Measurements from ENCODE around the gene SMIM29.

SMIM29 gene

GRCh38 chr6:34248727-34249468 is at the start of gene SMIM29:
SMIM29 (minus strand) TSS chr6:34249006; CDS start chr6:34247791, 1,215 bp downstream.
- no peaks in the 10 kb centered on the region for H3K36me3 ChIP-seq (ENCODE audit: control insufficient read depth, insufficient read depth, low read length)
- peaks cover 29% of the 10 kb centered on the region for H3K4me1 ChIP-seq (ENCODE audit: control insufficient read depth, insufficient read depth, low read length)
- peak within 1 kb of the TSS; percentile 57 for H3K4me3 ChIP-seq (ENCODE audit: low read length)
- no peaks in the 10 kb centered on the region for H3K9me3 ChIP-seq (ENCODE audit: control insufficient read depth, low read length)
- H3K9ac ChIP-seq (ENCODE audit: low read length) = peak within 1 kb of the TSS; percentile 75
- no peaks in the 10 kb centered on the region for H3K27me3 ChIP-seq (ENCODE audit: control insufficient read depth, insufficient read depth, low read length)

GRCh38 chr6:34295721-34296120 is 46.9 kb upstream of the SMIM29 start:
- Histone ChIP-seq H3K9me3 (ENCODE audit: control insufficient read depth, low read length) (no peaks in the 10 kb centered on the region), H3K27me3 (ENCODE audit: control insufficient read depth, insufficient read depth, low read length) (no peaks in the 10 kb centered on the region), H3K36me3 (ENCODE audit: control insufficient read depth, insufficient read depth, low read length) (peaks cover 3% of the 10 kb centered on the region), H3K9ac (ENCODE audit: low read length) (no peak overlapping the region), H3K4me1 (ENCODE audit: control insufficient read depth, insufficient read depth, low read length) (no peaks in the 10 kb centered on the region), H3K4me3 (ENCODE audit: low read length) (no peak overlapping the region)

GRCh38 chr6:34292954-34293353 is 44.1 kb upstream of the SMIM29 start:
- H3K9ac ChIP-seq (ENCODE audit: low read length) = no peak overlapping the region
- no peaks in the 10 kb centered on the region for H3K4me1 ChIP-seq (ENCODE audit: control insufficient read depth, insufficient read depth, low read length)
- H3K9me3 ChIP-seq (ENCODE audit: control insufficient read depth, low read length) = no peaks in the 10 kb centered on the region
- no peaks in the 10 kb centered on the region for H3K27me3 ChIP-seq (ENCODE audit: control insufficient read depth, insufficient read depth, low read length)
- H3K36me3 ChIP-seq (ENCODE audit: control insufficient read depth, insufficient read depth, low read length) = peaks cover 3% of the 10 kb centered on the region
- no peak overlapping the region for H3K4me3 ChIP-seq (ENCODE audit: low read length)

GRCh38 chr6:34289137-34289536 is 40.3 kb upstream of the SMIM29 start:
- Histone ChIP-seq H3K27me3 (ENCODE audit: control insufficient read depth, insufficient read depth, low read length) (no peaks in the 10 kb centered on the region), H3K4me1 (ENCODE audit: control insufficient read depth, insufficient read depth, low read length) (no peaks in the 10 kb centered on the region), H3K9ac (ENCODE audit: low read length) (no peak overlapping the region), H3K4me3 (ENCODE audit: low read length) (no peak overlapping the region), H3K36me3 (ENCODE audit: control insufficient read depth, insufficient read depth, low read length) (peaks cover 3% of the 10 kb centered on the region), H3K9me3 (ENCODE audit: control insufficient read depth, low read length) (no peaks in the 10 kb centered on the region)

GRCh38 chr6:34288581-34288980 is 39.8 kb upstream of the SMIM29 start:
- Histone ChIP-seq H3K27me3 (ENCODE audit: control insufficient read depth, insufficient read depth, low read length) (no peaks in the 10 kb centered on the region), H3K36me3 (ENCODE audit: control insufficient read depth, insufficient read depth, low read length) (peaks cover 3% of the 10 kb centered on the region), H3K4me1 (ENCODE audit: control insufficient read depth, insufficient read depth, low read length) (no peaks in the 10 kb centered on the region), H3K9ac (ENCODE audit: low read length) (no peak overlapping the region), H3K4me3 (ENCODE audit: low read length) (no peak overlapping the region), H3K9me3 (ENCODE audit: control insufficient read depth, low read length) (no peaks in the 10 kb centered on the region)

- H3K27me3 ChIP-seq (ENCODE audit: control insufficient read depth, insufficient read depth, low read length) = no peaks in the 10 kb centered on the region
- H3K4me1 ChIP-seq (ENCODE audit: control insufficient read depth, insufficient read depth, low read length) = no peaks in the 10 kb centered on the region
- no peaks in the 10 kb centered on the region for H3K9me3 ChIP-seq (ENCODE audit: control insufficient read depth, low read length)
- H3K4me3 ChIP-seq (ENCODE audit: low read length) = no peak overlapping the region
- H3K9ac ChIP-seq (ENCODE audit: low read length) = no peak overlapping the region
- H3K36me3 ChIP-seq (ENCODE audit: control insufficient read depth, insufficient read depth, low read length) = no peaks in the 10 kb centered on the region
Measured at GRCh38 chr6:34285448-34286164, 36.8 kb upstream of the SMIM29 start.

- no peak overlapping the region for H3K9ac ChIP-seq (ENCODE audit: low read length)
- H3K36me3 ChIP-seq (ENCODE audit: control insufficient read depth, insufficient read depth, low read length) = no peaks in the 10 kb centered on the region
- no peaks in the 10 kb centered on the region for H3K9me3 ChIP-seq (ENCODE audit: control insufficient read depth, low read length)
- no peaks in the 10 kb centered on the region for H3K4me1 ChIP-seq (ENCODE audit: control insufficient read depth, insufficient read depth, low read length)
- no peaks in the 10 kb centered on the region for H3K27me3 ChIP-seq (ENCODE audit: control insufficient read depth, insufficient read depth, low read length)
- no peak overlapping the region for H3K4me3 ChIP-seq (ENCODE audit: low read length)
Measured at GRCh38 chr6:34284563-34285447, 36.0 kb upstream of the SMIM29 start.

GRCh38 chr6:34281702-34282334 is 33.0 kb upstream of the SMIM29 start:
- Histone ChIP-seq H3K27me3 (ENCODE audit: control insufficient read depth, insufficient read depth, low read length) (no peaks in the 10 kb centered on the region), H3K4me3 (ENCODE audit: low read length) (no peak overlapping the region), H3K9me3 (ENCODE audit: control insufficient read depth, low read length) (no peaks in the 10 kb centered on the region), H3K9ac (ENCODE audit: low read length) (no peak overlapping the region), H3K4me1 (ENCODE audit: control insufficient read depth, insufficient read depth, low read length) (no peaks in the 10 kb centered on the region), H3K36me3 (ENCODE audit: control insufficient read depth, insufficient read depth, low read length) (no peaks in the 10 kb centered on the region)

- H3K4me1 ChIP-seq (ENCODE audit: control insufficient read depth, insufficient read depth, low read length) = no peaks in the 10 kb centered on the region
- no peaks in the 10 kb centered on the region for H3K27me3 ChIP-seq (ENCODE audit: control insufficient read depth, insufficient read depth, low read length)
- no peak overlapping the region for H3K4me3 ChIP-seq (ENCODE audit: low read length)
- H3K9me3 ChIP-seq (ENCODE audit: control insufficient read depth, low read length) = no peaks in the 10 kb centered on the region
- no peak overlapping the region for H3K9ac ChIP-seq (ENCODE audit: low read length)
- H3K36me3 ChIP-seq (ENCODE audit: control insufficient read depth, insufficient read depth, low read length) = no peaks in the 10 kb centered on the region
Measured at GRCh38 chr6:34280216-34280615, 31.4 kb upstream of the SMIM29 start.

- Histone ChIP-seq H3K27me3 (ENCODE audit: control insufficient read depth, insufficient read depth, low read length) (no peaks in the 10 kb centered on the region), H3K9ac (ENCODE audit: low read length) (no peak overlapping the region), H3K36me3 (ENCODE audit: control insufficient read depth, insufficient read depth, low read length) (no peaks in the 10 kb centered on the region), H3K9me3 (ENCODE audit: control insufficient read depth, low read length) (no peaks in the 10 kb centered on the region), H3K4me3 (ENCODE audit: low read length) (no peak overlapping the region), H3K4me1 (ENCODE audit: control insufficient read depth, insufficient read depth, low read length) (no peaks in the 10 kb centered on the region)
Measured at GRCh38 chr6:34278833-34279232, 30.0 kb upstream of the SMIM29 start.

- Histone ChIP-seq H3K9ac (ENCODE audit: low read length) (no peak overlapping the region), H3K4me3 (ENCODE audit: low read length) (no peak overlapping the region), H3K27me3 (ENCODE audit: control insufficient read depth, insufficient read depth, low read length) (no peaks in the 10 kb centered on the region), H3K4me1 (ENCODE audit: control insufficient read depth, insufficient read depth, low read length) (peaks cover 5% of the 10 kb centered on the region), H3K36me3 (ENCODE audit: control insufficient read depth, insufficient read depth, low read length) (no peaks in the 10 kb centered on the region), H3K9me3 (ENCODE audit: control insufficient read depth, low read length) (no peaks in the 10 kb centered on the region)
Measured at GRCh38 chr6:34277763-34278112, 28.9 kb upstream of the SMIM29 start.
